Caco-2 (cell line): Measurements from ENCODE around the gene BCAM. TPM values are rescaled to one million over a fixed set of nuclear protein-coding genes. Genes with fewer than 3 reads are reported as not detected.
"Not testable (repeated sequence)": the region's sequence is repeated elsewhere in the genome, so short reads cannot be mapped to it uniquely, and the experiment has no call there.

Experiments
- BruUV-seq: library from RNA; stranded (reverse); fragments of 400-500 nt; replicated peaks from 2 replicates; lab custom pipeline; 2021; lab: Mats Ljungman, UMichigan
- CTCF ChIA-PET: fragments of 300-600 bp; sonication (Branson Sonifier 250); formaldehyde crosslinking; loops from one replicate; lab custom pipeline; 2022; ENCODE audit warnings: antibody characterized with exemption; lab: Charles Lee
- POLR2A ChIA-PET: fragments of 300-600 bp; sonication (Branson Sonifier 250); formaldehyde crosslinking; loops from one replicate; lab custom pipeline; 2022; ENCODE audit warnings: antibody characterized with exemption; lab: Charles Lee
- DNase-seq, 2 experiments: peaks; one replicate each; pipeline versions ENCODE4 v3.0.0 to v3.0.0-alpha.2; 2020 to 2022
- H3K27me3 ChIP-seq: replicated peaks from 2 replicates; pipeline ENCODE4 v1.6.0; 2011; ENCODE audit warnings: low read length; ENCODE audit not compliant: control insufficient read depth, insufficient read depth
- H3K36me3 ChIP-seq: 2 replicates; pipeline ENCODE4 v1.5.1; 2011; ENCODE audit warnings: low read length; ENCODE audit not compliant: control insufficient read depth, insufficient read depth
- H3K4me1 ChIP-seq: fragments of 250-450 bp; sonication (Bioruptor Pico); 2 replicates; pipeline ENCODE4 v1.5.1; 2020; ENCODE audit warnings: mild to moderate bottlenecking
- H3K4me3 ChIP-seq: 2 replicates; pipeline ENCODE4 v1.5.1; 2011; ENCODE audit warnings: low read depth, mild to moderate bottlenecking, control low read depth, low read length
- H3K9me3 ChIP-seq: fragments of 250-450 bp; sonication (Bioruptor Pico); 2 replicates; pipeline ENCODE4 v1.5.1; 2020; ENCODE audit warnings: mild to moderate bottlenecking, moderate library complexity
- H3K27ac Mint-ChIP-seq: one replicate; pipeline ENCODE4 v1.8.0; 2022; ENCODE audit warnings: mixed read lengths; ENCODE audit not compliant: unreplicated experiment
- H3K27me3 Mint-ChIP-seq: one replicate; pipeline ENCODE4 v1.8.0; 2022; ENCODE audit warnings: mixed read lengths; ENCODE audit not compliant: insufficient read depth, unreplicated experiment
- H3K36me3 Mint-ChIP-seq: one replicate; pipeline ENCODE4 v1.8.0; 2022; ENCODE audit warnings: mild to moderate bottlenecking, mixed read lengths; ENCODE audit not compliant: insufficient read depth, unreplicated experiment
- H3K4me1 Mint-ChIP-seq: one replicate; pipeline ENCODE4 v1.8.0; 2022; ENCODE audit warnings: low read depth, mixed read lengths; ENCODE audit not compliant: unreplicated experiment
- H3K4me3 Mint-ChIP-seq: one replicate; pipeline ENCODE4 v1.8.0; 2022; ENCODE audit warnings: mild to moderate bottlenecking, moderate library complexity, mixed read lengths; ENCODE audit not compliant: unreplicated experiment
- H3K9me3 Mint-ChIP-seq: one replicate; pipeline ENCODE4 v1.8.0; 2022; ENCODE audit warnings: mixed read lengths; ENCODE audit not compliant: unreplicated experiment
- CTCF ChIP-seq, 2 experiments: fragments of 200-600 bp in 1 of 2; IDR thresholded peaks; 1 replicate in 1 of 2; 2 replicates in 1 of 2; pipeline versions ENCODE4 v1.5.1 to v1.8.0; 2011 to 2022; ENCODE audit warnings: antibody characterized with exemption in 1 of 2, control low read depth in 1 of 2, inconsistent platforms in 1 of 2, low read depth in 1 of 2, low read length in 1 of 2, mild to moderate bottlenecking in 1 of 2, moderate library complexity in 1 of 2; ENCODE audit not compliant: insufficient read depth in 1 of 2, severe bottlenecking in 1 of 2, unreplicated experiment in 1 of 2
- intact Hi-C: fragments of 100-400 bp; cut with micrococcal nuclease; formaldehyde crosslinking; loops from one replicate; pipeline ENCODE4 v1.10.0; 2022; ENCODE audit not compliant: unreplicated experiment
- total RNA-seq: library from RNA; stranded (reverse); gene quantifications from 2 replicates; pipeline ENCODE4 v1.2.3, GENCODE V29; 2022

The BCAM gene
- total RNA-seq, 1 experiment from 2014 or later: 244 TPM

GRCh38 chr19:44856421-44857083 lies 47.6 kb downstream of the BCAM start:
- intact Hi-C loops: no loop called here
- H3K36me3 ChIP-seq: peaks cover 1% of the 10 kb centered on the region; the same call in 1 of the 2 replicates
- Mint-ChIP-seq H3K9me3 (no peaks in the 10 kb centered on the region), H3K27me3 (no peaks in the 10 kb centered on the region), H3K4me1 (peaks cover 17% of the 10 kb centered on the region), H3K27ac (peak overlapping the region; percentile 76), H3K36me3 (peaks cover 88% of the 10 kb centered on the region), H3K4me3 (no peak overlapping the region)
- ChIA-PET POLR2A (interaction anchor here (0.6 kb wide), 1 partner anchor 10 kb away, joined by 3 read pairs; the partner anchor contains the start of gene NECTIN2), CTCF (no interaction called here)
- peaks cover 3% of the 10 kb centered on the region; the same call in 1 of the 2 replicates for H3K4me1 ChIP-seq
- no peak for TF ChIP-seq CTCF (IDR thresholded peaks at IDR 0.05; ENCODE audit: insufficient read depth in 1 of 2, low read depth in 1 of 2, low read length in 1 of 2, severe bottlenecking in 1 of 2, unreplicated experiment in 1 of 2)
- H3K27me3 ChIP-seq: no peaks in the 10 kb centered on the region
- no peak for DNase-seq
- no peak overlapping the region for H3K4me3 ChIP-seq
- H3K9me3 ChIP-seq: no peaks in the 10 kb centered on the region
- no TSS peak for BruUV-seq

- ChIA-PET POLR2A (interaction anchor here (0.5 to 0.7 kb wide), 2 partner anchors 21 to 52 kb away, joined by 3 read pairs; no protein-coding TSS in a partner anchor), CTCF (interaction anchor here (0.7 kb wide), 1 partner anchor 12 kb away, joined by 6 read pairs; no protein-coding TSS in a partner anchor)
- Mint-ChIP-seq H3K9me3 (no peaks in the 10 kb centered on the region), H3K4me3 (no peak overlapping the region), H3K27me3 (no peaks in the 10 kb centered on the region), H3K36me3 (peaks cover 86% of the 10 kb centered on the region), H3K4me1 (peaks cover 16% of the 10 kb centered on the region), H3K27ac (no peak overlapping the region)
- DNase-seq: no peak
- BruUV-seq: no TSS peak
- Histone ChIP-seq H3K4me3 (no peak overlapping the region), H3K9me3 (no peaks in the 10 kb centered on the region), H3K27me3 (no peaks in the 10 kb centered on the region), H3K36me3 (0 out of 2 replicates have a peak, but pooled peaks cover 1% of the 10 kb centered on the region), H3K4me1 (peaks cover 3% of the 10 kb centered on the region; the same call in 1 of the 2 replicates)
- no peak for TF ChIP-seq CTCF (IDR thresholded peaks at IDR 0.05; ENCODE audit: insufficient read depth in 1 of 2, low read depth in 1 of 2, low read length in 1 of 2, severe bottlenecking in 1 of 2, unreplicated experiment in 1 of 2)
- intact Hi-C loops: no loop called here
Observed at GRCh38 chr19:44857837-44858236, 48.9 kb downstream of the BCAM start.

- BruUV-seq, H3K4me3 Mint-ChIP-seq, H3K27me3 Mint-ChIP-seq, H3K27me3 ChIP-seq, H3K36me3 ChIP-seq, POLR2A ChIA-PET, intact Hi-C loops, H3K4me3 ChIP-seq, DNase-seq, H3K9me3 ChIP-seq, CTCF ChIA-PET, H3K9me3 Mint-ChIP-seq, H3K4me1 ChIP-seq: not testable (repeated sequence)
- Mint-ChIP-seq H3K27ac (peak overlapping the region; percentile 56), H3K36me3 (peaks cover 92% of the 10 kb centered on the region), H3K4me1 (peaks cover 15% of the 10 kb centered on the region)
Observed at GRCh38 chr19:44861576-44861975, 52.7 kb downstream of the BCAM start.
